MCF 10A (cell line): ENCODE data around the gene RARS2. TPM values are rescaled to one million over a fixed set of nuclear protein-coding genes. Genes with fewer than 3 reads are reported as not detected.
A peak's percentile ranks its signal among the peaks of the same experiment; 100 is the strongest.

Source experiments
- BruUV-seq: library from RNA; stranded (reverse); fragments of 400-500 nt; replicated peaks from 2 replicates; lab custom pipeline; 2021; lab: Mats Ljungman, UMichigan
- CTCF ChIA-PET: fragments of 300-600 bp; sonication (Branson Sonifier 250); formaldehyde crosslinking; extraction: SDS; loops from one replicate; lab custom pipeline; 2021; ENCODE audit warnings: antibody characterized with exemption, inconsistent platforms; lab: Yijun Ruan, JAX
- POLR2A ChIA-PET: fragments of 300-600, 350-650 bp; sonication (Branson Sonifier 250); formaldehyde crosslinking; extraction: SDS; loops from one replicate; lab custom pipeline; 2020; ENCODE audit warnings: antibody characterized with exemption, inconsistent platforms; lab: Yijun Ruan, JAX
- DNase-seq: peaks from one replicate; pipeline ENCODE4 v3.0.0-alpha.2; 2018; ENCODE audit not compliant: unreplicated experiment
- H3K27ac Mint-ChIP-seq: one replicate; pipeline ENCODE4 v1.8.0; 2022; ENCODE audit warnings: mild to moderate bottlenecking, low read depth, mixed read lengths; ENCODE audit not compliant: unreplicated experiment
- H3K27me3 Mint-ChIP-seq: one replicate; pipeline ENCODE4 v1.8.0; 2022; ENCODE audit warnings: mixed read lengths; ENCODE audit not compliant: insufficient read depth, unreplicated experiment
- H3K36me3 Mint-ChIP-seq: one replicate; pipeline ENCODE4 v1.8.0; 2022; ENCODE audit warnings: mild to moderate bottlenecking, moderate library complexity, mixed read lengths; ENCODE audit not compliant: insufficient read depth, unreplicated experiment
- H3K4me1 Mint-ChIP-seq: one replicate; pipeline ENCODE4 v1.8.0; 2022; ENCODE audit warnings: mixed read lengths; ENCODE audit not compliant: insufficient read depth, unreplicated experiment
- H3K4me3 Mint-ChIP-seq: one replicate; pipeline ENCODE4 v1.8.0; 2022; ENCODE audit warnings: mild to moderate bottlenecking, moderate library complexity, mixed read lengths; ENCODE audit not compliant: unreplicated experiment
- H3K9me3 Mint-ChIP-seq: one replicate; pipeline ENCODE4 v1.8.0; 2022; ENCODE audit warnings: mixed read lengths; ENCODE audit not compliant: unreplicated experiment
- intact Hi-C: fragments of 100-400 bp; cut with micrococcal nuclease; formaldehyde crosslinking; loops from 2 replicates; pipeline ENCODE4 v1.14.1; 2022
- total RNA-seq: library from RNA; stranded (reverse); gene quantifications from 2 replicates; pipeline ENCODE4 v1.2.3, GENCODE V29; 2022
- TF ChIP-seq, protein P1 (sequence below): fragments of 200-600 bp; IDR thresholded peaks from one replicate; pipeline ENCODE4 v1.8.0; 2022; ENCODE audit warnings: antibody characterized with exemption, mild to moderate bottlenecking; ENCODE audit not compliant: unreplicated experiment

The RARS2 gene
- total RNA-seq, 1 experiment from 2014 or later = 29.9 TPM

DNA sequence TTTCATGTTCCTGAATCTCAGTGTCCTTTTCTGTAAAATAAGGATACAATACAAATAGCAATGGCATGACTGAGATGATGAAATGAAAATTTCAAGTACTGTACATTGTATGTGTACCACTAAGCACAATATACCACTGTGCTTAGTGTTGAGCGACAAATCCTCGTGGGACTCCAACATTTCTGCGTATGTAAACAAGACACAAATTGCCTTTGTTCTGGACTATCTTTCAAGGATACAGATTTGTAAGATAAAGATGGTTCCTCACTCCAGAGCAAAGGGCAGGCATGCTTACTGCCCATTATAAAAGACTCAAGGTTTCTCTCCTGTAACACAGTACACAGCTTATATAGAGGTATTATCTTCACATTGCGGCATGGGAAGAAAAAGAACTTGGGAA lies 6.0 kb downstream of the RARS2 start:
- Mint-ChIP-seq H3K4me1 (peaks cover 16% of the 10 kb centered on the region), H3K9me3 (no peaks in the 10 kb centered on the region), H3K36me3 (peaks cover 37% of the 10 kb centered on the region), H3K4me3 (no peak overlapping the region), H3K27me3 (no peaks in the 10 kb centered on the region), H3K27ac (no peak overlapping the region)
- no peak for DNase-seq
- TF ChIP-seq, protein P1, sequence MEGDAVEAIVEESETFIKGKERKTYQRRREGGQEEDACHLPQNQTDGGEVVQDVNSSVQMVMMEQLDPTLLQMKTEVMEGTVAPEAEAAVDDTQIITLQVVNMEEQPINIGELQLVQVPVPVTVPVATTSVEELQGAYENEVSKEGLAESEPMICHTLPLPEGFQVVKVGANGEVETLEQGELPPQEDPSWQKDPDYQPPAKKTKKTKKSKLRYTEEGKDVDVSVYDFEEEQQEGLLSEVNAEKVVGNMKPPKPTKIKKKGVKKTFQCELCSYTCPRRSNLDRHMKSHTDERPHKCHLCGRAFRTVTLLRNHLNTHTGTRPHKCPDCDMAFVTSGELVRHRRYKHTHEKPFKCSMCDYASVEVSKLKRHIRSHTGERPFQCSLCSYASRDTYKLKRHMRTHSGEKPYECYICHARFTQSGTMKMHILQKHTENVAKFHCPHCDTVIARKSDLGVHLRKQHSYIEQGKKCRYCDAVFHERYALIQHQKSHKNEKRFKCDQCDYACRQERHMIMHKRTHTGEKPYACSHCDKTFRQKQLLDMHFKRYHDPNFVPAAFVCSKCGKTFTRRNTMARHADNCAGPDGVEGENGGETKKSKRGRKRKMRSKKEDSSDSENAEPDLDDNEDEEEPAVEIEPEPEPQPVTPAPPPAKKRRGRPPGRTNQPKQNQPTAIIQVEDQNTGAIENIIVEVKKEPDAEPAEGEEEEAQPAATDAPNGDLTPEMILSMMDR = no peak
- ChIA-PET CTCF (interaction anchor here (0.7 to 1.6 kb wide), 2 partner anchors 191 to 372 kb away, joined by 3 to 4 read pairs; no protein-coding TSS in a partner anchor), POLR2A (interaction anchor here (1.1 kb wide), 1 partner anchor 15 kb away, joined by 3 read pairs; no protein-coding TSS in a partner anchor)
- no TSS peak for BruUV-seq
- intact Hi-C loops = no loop called here

DNA sequence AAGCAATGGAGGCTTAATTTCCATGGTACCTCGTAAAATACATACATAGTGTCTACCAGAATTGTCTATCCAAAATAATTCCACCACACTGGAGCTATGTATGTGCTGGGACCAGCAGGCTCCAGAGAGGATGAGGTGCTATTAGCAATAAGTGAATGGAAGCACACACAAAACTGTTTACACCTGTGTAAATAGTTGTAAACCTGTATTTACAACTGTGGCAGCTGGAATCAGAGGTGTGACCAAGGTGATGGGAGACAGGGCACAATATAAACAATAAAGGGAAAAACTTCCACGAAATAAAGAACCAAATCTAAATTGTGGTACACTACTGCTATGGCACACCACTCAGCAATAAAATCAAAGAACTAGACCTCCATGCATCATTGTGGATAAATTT lies 14.4 kb downstream of the RARS2 start:
- TF ChIP-seq, protein P1 = no peak
- Mint-ChIP-seq H3K4me3 (no peak overlapping the region), H3K36me3 (peaks cover 13% of the 10 kb centered on the region), H3K27ac (no peak overlapping the region), H3K9me3 (no peaks in the 10 kb centered on the region), H3K27me3 (no peaks in the 10 kb centered on the region), H3K4me1 (peaks cover 32% of the 10 kb centered on the region)
- no peak for DNase-seq
- intact Hi-C loops = no loop called here
- BruUV-seq = no TSS peak
- CTCF ChIA-PET = no interaction called here
- POLR2A ChIA-PET = interaction anchor here (0.8 to 4.1 kb wide), 2 partner anchors 12 to 32 kb away, joined by 3 to 31 read pairs; partner anchors contain the start of genes ORC3 and RARS2

DNA sequence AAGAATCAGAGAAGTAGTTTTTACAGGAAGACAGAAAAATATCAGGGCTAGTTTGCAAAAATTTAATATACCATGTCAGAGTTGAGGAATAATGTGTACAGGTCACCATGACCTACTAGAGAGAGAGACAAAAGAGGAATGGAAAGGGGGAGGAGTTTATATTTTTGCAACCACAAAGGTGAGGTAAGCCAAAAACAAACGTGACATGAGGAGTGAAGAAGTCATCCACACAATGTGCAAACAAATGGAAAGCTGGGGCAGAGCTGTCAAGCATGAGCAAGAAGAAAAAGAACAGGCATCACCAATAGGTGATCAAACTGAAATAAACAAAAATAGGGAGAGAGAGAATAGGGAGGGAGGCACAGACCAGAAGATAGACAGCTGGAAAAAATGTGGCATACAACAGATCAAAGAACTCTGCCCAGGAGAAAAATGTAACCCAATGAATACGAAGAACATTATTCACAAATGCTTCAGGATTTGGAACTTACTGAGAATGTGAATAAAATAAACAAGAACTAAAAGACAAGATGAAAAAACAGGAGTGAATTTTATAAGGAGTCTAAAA lies 15.5 kb downstream of the RARS2 start:
- Mint-ChIP-seq H3K27ac (peak overlapping the region; percentile 4), H3K9me3 (no peaks in the 10 kb centered on the region), H3K36me3 (peaks cover 6% of the 10 kb centered on the region), H3K27me3 (no peaks in the 10 kb centered on the region), H3K4me3 (no peak overlapping the region), H3K4me1 (peaks cover 32% of the 10 kb centered on the region)
- TF ChIP-seq, protein P1 = no peak
- intact Hi-C loops = no loop called here
- ChIA-PET POLR2A (interaction anchor here (4.1 kb wide), 1 partner anchor 13 kb away, joined by 31 read pairs; the partner anchor contains the start of genes ORC3 and RARS2), CTCF (interaction anchor here (0.6 to 0.7 kb wide), 2 partner anchors 32 to 1773 kb away, joined by 3 to 6 read pairs; no protein-coding TSS in a partner anchor)
- DNase-seq = peak; percentile 24
- BruUV-seq = no TSS peak

DNA sequence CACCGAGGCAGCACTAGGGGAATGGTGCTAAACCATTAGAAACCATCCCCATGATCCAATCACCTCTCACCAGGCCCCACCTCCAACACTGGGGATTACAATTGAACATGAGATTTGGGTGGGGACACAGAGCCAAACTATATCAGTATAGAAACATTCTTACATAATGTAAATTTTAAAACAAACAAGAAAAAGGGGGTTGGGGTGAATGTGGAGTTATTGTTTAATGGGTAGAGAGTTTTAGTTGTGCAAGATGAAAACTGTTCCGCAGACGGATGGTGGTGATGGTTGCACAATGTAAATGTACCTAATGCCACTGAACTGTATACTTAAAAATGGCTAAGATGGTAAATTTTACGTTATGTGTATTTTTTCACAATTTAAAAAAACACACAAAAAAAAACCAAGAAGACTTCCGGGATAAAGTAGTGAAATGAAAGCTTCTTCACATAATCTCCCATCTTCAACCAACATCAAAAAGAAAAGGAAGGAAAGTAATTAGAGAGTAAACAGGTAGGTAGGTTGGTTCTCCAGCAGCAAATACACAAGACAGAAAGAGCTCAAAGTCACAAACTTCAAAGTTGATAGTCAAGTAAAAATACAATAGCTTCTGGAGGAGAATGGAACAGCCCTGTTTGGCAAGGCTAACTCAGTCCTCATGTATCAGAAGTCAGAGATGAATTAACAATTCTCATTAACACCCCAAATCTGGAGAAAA lies 16.3 kb downstream of the RARS2 start:
- POLR2A ChIA-PET = interaction anchor here (4.1 kb wide), 1 partner anchor 14 kb away, joined by 31 read pairs; the partner anchor contains the start of genes ORC3 and RARS2
- intact Hi-C loops = no loop called here
- CTCF ChIA-PET = interaction anchor here (0.6 to 0.7 kb wide), 2 partner anchors 33 to 1774 kb away, joined by 3 to 6 read pairs; no protein-coding TSS in a partner anchor
- Mint-ChIP-seq H3K27me3 (no peaks in the 10 kb centered on the region), H3K4me1 (peaks cover 32% of the 10 kb centered on the region), H3K27ac (no peak overlapping the region), H3K4me3 (no peak overlapping the region), H3K9me3 (no peaks in the 10 kb centered on the region), H3K36me3 (peaks cover 6% of the 10 kb centered on the region)
- TF ChIP-seq, protein P1 = no peak
- DNase-seq = no peak
- BruUV-seq = no TSS peak
